Right renal pelvis (tissue), 4 donors: Measurements from ENCODE around the gene OR2G6. TPM values are rescaled to one million over a fixed set of nuclear protein-coding genes. Genes with fewer than 3 reads are reported as not detected.
"Not testable (repeated sequence)": the region's sequence is repeated elsewhere in the genome, so short reads cannot be mapped to it uniquely, and the experiment has no call there.

Experiments used
- DNase-seq, 4 donors: peaks; one replicate each; pipeline ENCODE4 v3.0.0-alpha.2; 2013; ENCODE audit warnings: low read depth in 4 of 4, low spot score in 3 of 4, missing footprints in 1 of 4
- polyA plus RNA-seq, 4 donors: library from polyadenylated mRNA; unstranded; fragments of 120-200 nt; gene quantifications; one replicate each; pipeline ENCODE4 v1.2.1, GENCODE V29; 2013; ENCODE audit not compliant: insufficient read length in 4 of 4

Gene OR2G6
- polyA plus RNA-seq: under 1 TPM in 2 of 4 donors, not detected in 2; 0.03 TPM

DNA sequence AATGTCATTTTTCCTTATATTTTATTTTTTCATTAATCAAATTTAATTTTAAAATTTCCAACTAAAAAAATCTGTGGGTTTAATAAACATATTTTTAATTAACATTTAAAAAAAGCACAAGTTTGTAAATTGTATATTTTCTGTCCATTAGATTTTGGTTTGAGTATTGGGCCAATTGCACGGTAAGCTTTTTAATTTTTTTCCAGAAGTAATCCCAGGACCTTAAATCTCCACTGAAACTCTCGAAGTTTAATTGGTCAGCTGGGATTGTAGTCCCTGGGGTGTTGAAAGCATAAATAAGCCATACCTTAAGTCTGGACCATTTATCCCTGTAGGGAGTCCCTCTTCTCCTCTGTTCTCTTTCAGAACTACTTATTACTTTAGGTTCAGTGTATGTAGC lies at the start of gene OR2G6:
OR2G6 (plus strand) TSS at position 301 of the 400 bp plus-strand sequence. CDS start 13,574 bp downstream, outside the sequence.
- not testable (repeated sequence) for DNase-seq

DNA sequence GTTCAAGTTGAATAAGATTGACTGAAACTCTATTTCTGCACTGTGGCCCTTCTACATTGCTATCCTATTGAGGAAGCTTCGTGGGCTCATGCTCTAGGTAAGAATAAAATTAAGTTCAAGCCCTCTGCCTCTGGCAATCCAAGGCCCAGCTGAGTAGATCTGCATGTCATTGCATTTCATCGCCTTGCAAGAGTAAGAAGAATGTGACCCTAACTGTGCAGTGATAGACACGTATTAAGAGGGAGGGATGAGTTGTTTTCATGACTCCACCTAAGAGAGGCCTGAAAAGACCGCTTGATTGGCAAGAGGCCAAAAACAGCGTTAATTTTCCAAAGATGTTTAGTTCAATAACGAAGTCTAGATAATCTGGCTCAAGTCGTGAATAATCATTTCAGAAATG lies 48.8 kb upstream of the OR2G6 start:
- DNase-seq: not testable (repeated sequence)

- no peak for DNase-seq
Observed at GRCh38 chr1:248471154-248471553, 36.7 kb upstream of the OR2G6 start.

DNA sequence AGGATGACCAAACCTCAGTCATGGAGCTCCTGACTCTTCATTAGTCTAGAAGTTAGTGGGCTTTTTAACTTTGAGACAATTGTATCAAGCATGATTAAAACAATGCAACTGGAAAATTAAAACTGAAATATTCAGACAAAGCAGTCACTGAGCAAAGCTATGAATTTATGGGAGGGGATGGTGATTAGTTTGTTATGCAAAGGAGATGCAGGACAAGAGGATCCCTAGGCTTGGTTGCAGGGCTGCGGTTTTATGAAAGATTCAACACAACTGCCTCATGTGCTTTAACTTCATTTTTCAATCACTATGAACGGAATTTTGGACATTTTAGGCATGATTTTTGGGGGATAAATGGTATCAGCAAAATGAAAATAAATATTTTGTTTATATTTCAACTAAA lies 35.8 kb upstream of the OR2G6 start:
- DNase-seq: not testable (repeated sequence)

DNA sequence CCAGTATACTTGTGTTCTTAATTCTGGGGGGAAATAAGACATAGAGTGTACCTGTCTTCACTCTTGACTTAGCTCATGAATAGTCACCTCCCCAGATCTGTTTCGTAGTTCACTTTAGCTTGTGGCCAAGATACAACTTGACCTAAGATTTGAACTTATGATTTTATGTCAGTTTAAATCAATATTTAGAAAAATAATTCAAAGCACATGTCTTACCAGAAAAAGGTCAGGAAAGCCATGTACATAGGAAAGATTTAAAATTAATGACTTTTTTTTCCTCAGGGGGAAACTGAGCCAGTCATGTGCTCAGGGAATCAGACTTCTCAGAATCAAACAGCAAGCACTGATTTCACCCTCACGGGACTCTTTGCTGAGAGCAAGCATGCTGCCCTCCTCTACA lies 34.8 kb upstream of the OR2G6 start, which contains the start of gene OR2T3:
OR2T3 (plus strand) TSS at position 301 of the 400 bp plus-strand sequence; CDS start at position 301, 0 bp downstream.
- not testable (repeated sequence) for DNase-seq

GRCh38 chr1:248475660-248476059 lies 32.2 kb upstream of the OR2G6 start:
- DNase-seq: not testable (repeated sequence)

- not testable (repeated sequence) for DNase-seq
Observed at GRCh38 chr1:248481686-248482579, 25.9 kb upstream of the OR2G6 start.

DNA sequence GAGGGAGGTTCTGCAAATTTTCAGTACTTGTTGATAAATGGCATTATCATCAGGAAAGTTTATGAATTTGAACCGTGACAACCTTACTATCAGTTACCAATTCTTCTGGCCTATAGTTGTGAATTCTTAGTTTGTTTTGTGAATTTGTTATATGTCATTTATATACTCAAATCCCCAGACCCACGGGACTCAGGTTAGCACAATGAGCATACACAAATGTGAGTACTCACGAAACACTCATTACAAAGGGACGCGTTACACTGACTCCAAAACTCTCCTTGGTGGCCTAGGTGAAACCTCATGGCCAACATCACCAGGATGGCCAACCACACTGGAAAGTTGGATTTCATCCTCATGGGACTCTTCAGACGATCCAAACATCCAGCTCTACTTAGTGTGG lies 19.6 kb upstream of the OR2G6 start, which contains the start of gene OR2T5:
OR2T5 (plus strand) TSS at position 301 of the 400 bp plus-strand sequence; CDS start at position 301, 0 bp downstream.
- DNase-seq: not testable (repeated sequence)

DNA sequence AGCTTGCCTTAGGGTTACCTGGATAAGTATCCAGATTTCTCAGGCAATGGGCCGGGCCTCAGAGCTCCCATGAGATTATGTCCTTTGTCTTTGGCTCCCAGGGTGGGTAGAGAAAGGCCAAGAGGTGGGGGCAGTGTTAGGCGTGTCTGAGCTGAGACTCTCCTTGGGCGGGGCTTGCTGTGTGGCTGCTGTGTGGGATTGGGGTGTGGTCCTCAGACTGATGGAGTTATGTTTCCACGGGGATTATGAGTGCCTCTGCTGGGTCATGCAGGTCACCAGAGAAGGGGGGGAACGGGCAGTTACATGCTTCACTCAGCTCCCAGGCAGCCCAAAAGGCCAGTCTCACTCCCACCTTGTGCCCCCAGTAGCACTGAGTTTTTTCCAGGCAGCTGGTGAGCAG lies 11.2 kb upstream of the OR2G6 start:
- not testable (repeated sequence) for DNase-seq

GRCh38 chr1:248500305-248501035 lies 7.4 kb upstream of the OR2G6 start:
- not testable (repeated sequence) for DNase-seq

DNA sequence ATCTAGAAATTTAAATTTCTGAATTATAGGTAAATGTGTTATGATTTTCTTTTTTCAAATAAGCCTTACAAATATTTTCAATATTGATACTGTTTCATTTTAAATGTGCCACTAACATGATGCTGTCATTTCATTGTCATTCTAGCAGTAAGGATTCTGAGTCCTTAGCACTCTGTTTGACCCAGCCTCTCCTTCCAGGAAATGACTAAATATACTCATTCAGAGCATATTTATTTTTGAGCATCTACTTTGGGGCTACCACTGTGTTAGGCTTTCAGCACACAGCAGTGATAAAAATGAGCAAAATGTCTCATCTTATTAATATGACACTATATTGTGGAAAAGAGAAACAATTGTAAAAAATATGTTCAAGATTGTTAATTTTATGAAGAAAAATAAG lies 2.3 kb downstream of the OR2G6 start:
- DNase-seq: not testable (repeated sequence)

DNA sequence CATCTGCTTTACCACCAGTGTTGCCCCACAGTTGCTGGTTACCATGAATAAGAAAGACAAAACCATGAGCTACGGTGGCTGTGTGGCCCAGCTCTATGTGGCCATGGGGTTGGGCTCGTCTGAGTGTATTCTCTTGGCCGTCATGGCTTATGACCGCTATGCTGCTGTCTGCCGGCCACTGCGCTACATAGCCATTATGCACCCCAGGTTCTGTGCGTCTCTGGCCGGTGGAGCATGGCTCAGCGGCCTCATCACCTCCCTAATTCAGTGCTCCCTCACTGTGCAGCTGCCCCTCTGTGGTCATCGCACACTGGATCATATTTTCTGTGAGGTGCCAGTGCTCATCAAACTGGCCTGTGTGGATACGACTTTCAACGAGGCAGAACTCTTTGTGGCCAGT lies 14.0 kb downstream of the OR2G6 start:
- DNase-seq: no peak

DNA sequence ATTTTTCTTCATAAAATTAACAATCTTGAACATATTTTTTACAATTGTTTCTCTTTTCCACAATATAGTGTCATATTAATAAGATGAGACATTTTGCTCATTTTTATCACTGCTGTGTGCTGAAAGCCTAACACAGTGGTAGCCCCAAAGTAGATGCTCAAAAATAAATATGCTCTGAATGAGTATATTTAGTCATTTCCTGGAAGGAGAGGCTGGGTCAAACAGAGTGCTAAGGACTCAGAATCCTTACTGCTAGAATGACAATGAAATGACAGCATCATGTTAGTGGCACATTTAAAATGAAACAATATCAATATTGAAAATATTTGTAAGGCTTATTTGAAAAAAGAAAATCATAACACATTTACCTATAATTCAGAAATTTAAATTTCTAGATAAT lies 29.6 kb downstream of the OR2G6 start:
- DNase-seq: not testable (repeated sequence)

DNA sequence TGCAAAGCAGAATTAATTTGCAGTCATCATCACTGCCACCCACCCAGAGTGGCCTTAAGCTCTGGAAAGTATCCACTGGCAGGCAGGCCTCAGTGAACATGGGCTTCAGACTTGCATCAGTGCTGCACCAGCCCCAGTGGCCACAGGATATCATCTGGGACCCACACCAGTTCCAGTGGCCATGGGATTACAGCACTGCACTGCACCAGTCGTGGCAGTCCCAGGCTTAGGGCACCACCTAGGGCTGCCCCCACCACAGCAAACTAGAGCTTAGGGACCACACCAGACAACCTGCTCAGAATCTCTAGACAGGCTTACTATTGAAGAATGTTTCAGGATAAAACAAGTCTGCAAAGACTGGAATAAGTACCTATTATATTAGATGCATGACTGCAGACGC lies 39.5 kb downstream of the OR2G6 start:
- DNase-seq: not testable (repeated sequence)

GRCh38 chr1:248551027-248551426 lies 43.2 kb downstream of the OR2G6 start:
- not testable (repeated sequence) for DNase-seq

DNA sequence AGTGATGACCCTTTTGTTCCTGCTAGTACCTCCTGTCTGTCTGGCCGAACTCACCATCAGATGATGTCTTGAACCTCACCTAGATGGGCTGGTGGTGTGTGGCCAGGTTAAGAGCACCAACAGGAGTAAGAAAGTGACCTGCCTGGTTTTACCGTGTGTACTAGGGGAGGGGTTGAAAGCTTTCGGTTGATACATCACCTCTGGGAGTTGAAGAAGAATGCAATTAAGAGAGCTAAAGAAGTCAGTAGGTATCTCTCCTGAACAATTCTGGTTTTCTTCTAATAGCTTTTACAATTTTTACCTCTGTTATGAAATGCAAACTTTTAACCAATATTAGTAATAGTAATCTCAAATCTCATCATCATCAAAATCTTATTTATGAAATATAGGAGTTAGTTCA lies 54.8 kb downstream of the OR2G6 start, which contains the start of gene OR2T29:
OR2T29 (minus strand) TSS at position 101 of the 400 bp plus-strand sequence. CDS start 3,281 bp downstream, outside the sequence.
- DNase-seq: not testable (repeated sequence)

- not testable (repeated sequence) for DNase-seq
Observed at GRCh38 chr1:248565530-248566373, 57.9 kb downstream of the OR2G6 start.

DNA sequence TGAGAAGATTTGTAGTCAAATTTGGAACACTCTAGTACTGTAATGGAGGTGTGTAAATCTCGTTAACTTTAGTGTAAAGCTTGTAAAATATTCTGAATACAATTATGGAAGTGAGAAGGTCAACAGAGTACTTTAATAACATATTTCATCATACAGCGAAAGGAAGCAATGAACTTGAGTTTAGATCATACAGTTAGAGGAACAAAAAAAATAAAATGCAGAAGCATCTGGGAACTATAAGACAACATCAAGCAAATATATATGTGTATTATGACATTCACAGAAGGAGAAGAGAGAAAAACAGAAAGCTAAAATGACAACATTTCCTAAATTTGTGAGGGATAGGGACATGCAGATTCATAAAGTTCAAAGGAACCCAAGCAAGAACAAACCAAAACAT lies 61.2 kb downstream of the OR2G6 start:
- DNase-seq: not testable (repeated sequence)

DNA sequence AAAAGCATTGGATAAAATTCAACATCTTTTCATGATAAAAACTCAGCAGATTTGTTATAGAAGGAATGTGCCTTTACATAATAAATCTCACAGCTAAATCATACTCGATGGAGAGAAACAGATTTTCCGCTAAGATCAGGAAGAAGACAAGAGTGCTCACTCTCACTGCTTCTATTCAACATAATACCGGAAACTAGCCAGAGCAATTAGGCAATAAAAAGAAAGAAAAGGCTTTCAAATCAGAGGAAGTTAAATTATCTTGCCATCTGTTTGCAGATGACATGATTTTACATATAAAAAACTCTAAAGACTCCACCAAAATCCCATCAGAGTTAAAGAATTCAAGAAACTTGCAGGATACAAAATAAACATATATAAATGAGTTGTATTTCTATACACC lies 62.9 kb downstream of the OR2G6 start:
- not testable (repeated sequence) for DNase-seq

GRCh38 chr1:248572049-248572448 lies 64.2 kb downstream of the OR2G6 start:
- not testable (repeated sequence) for DNase-seq
